Epithelial cell of esophagus (primary cell): ENCODE data around the gene BABAM2.

ENCODE experiments used
- DNase-seq: peaks from one replicate; pipeline ENCODE4 v3.0.0; 2010; ENCODE audit warnings: low read depth
- H3K4me3 ChIP-seq: 2 replicates; pipeline ENCODE4 v1.5.1; 2011; ENCODE audit warnings: mild to moderate bottlenecking, low read length, control low read depth
- TF ChIP-seq, protein P1 (sequence below): IDR thresholded peaks from 2 replicates; pipeline ENCODE4 v1.5.1; 2011; ENCODE audit warnings: low read depth, mild to moderate bottlenecking, low read length, control low read depth, inconsistent platforms; ENCODE audit not compliant: insufficient read depth; ENCODE audit errors: missing control alignments

Gene BABAM2

DNA sequence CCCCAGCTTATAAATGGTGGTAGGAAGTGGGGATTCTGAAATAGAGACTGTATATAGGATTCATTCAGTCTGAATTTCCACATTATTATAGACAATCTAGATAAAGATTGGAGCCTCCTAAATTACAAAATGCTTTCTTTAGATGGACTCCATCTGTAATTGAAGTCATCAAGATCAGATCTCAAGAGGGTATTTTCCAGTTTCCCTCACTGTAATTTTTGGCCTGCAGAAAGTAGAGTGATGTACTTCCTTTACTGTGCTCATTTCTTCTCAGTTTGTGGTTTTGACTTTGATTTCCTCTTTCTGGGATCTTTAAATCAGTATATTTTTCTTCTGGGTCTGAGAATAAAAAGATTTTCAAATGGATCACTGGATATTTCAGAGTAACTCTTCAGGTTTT, 7.2 kb downstream of the BABAM2 start:
- DNase-seq: no peak
- TF ChIP-seq, protein P1, sequence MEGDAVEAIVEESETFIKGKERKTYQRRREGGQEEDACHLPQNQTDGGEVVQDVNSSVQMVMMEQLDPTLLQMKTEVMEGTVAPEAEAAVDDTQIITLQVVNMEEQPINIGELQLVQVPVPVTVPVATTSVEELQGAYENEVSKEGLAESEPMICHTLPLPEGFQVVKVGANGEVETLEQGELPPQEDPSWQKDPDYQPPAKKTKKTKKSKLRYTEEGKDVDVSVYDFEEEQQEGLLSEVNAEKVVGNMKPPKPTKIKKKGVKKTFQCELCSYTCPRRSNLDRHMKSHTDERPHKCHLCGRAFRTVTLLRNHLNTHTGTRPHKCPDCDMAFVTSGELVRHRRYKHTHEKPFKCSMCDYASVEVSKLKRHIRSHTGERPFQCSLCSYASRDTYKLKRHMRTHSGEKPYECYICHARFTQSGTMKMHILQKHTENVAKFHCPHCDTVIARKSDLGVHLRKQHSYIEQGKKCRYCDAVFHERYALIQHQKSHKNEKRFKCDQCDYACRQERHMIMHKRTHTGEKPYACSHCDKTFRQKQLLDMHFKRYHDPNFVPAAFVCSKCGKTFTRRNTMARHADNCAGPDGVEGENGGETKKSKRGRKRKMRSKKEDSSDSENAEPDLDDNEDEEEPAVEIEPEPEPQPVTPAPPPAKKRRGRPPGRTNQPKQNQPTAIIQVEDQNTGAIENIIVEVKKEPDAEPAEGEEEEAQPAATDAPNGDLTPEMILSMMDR: no peak
- no peak overlapping the region for H3K4me3 ChIP-seq

DNA sequence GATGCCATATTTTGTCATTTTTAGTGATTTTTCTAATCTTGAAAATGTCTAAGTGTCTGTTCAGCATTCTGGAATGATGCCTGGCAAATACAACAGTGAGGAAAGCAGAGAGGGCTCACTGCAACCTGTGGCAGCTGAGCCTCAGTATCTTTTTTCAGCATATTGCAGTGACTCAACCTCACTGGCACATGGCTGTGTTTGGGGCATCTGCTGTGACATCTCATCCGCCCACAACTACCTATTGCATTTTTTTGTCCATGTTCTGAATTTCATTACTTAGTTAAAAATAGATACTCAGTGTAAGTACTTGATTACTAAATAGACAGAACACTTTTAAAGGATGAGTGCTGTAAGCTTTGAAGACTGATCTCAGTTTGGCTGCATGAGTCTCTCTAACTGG, 10.7 kb downstream of the BABAM2 start:
- H3K4me3 ChIP-seq: no peak overlapping the region
- TF ChIP-seq, protein P1: no peak
- no peak for DNase-seq

DNA sequence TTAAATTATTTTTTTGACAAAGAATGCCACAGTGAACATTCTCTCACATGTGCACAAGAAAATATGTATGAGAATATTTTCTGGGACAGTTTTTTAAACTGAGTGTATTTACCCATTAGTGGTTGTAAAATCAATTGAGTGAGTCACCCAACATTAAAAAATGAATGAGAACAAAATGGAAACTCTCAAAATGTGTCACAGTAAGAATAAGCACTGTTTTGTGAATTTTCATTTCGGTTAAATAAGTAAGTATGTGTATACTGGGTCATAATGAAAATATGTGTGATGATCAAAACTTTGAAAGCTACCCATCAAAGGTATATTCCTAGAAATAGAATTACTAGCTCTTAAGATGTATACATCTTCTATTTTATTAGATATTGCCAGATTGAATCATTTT, 11.6 kb downstream of the BABAM2 start:
- DNase-seq: no peak
- H3K4me3 ChIP-seq: no peak overlapping the region
- TF ChIP-seq, protein P1: no peak

DNA sequence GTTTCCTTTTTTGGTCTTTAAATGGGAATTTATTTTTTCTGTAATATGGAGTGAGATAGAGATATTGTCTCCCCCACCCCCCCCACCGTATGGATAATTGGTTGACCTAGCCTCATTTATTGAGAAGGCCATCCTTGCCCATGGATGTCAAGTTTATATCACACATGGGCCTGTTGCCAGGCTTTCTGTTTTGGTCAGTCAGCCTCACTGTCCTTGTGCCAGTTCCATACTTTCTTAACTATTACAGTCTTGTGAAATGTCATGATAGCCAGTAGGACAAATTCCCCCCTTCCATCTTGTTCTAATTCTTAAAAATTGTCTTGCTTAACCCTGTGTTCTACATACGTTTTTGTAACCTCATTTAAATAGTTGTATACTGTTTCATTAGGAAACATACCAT, 12.5 kb downstream of the BABAM2 start:
- TF ChIP-seq, protein P1: no peak
- H3K4me3 ChIP-seq: no peak overlapping the region
- no peak for DNase-seq

DNA sequence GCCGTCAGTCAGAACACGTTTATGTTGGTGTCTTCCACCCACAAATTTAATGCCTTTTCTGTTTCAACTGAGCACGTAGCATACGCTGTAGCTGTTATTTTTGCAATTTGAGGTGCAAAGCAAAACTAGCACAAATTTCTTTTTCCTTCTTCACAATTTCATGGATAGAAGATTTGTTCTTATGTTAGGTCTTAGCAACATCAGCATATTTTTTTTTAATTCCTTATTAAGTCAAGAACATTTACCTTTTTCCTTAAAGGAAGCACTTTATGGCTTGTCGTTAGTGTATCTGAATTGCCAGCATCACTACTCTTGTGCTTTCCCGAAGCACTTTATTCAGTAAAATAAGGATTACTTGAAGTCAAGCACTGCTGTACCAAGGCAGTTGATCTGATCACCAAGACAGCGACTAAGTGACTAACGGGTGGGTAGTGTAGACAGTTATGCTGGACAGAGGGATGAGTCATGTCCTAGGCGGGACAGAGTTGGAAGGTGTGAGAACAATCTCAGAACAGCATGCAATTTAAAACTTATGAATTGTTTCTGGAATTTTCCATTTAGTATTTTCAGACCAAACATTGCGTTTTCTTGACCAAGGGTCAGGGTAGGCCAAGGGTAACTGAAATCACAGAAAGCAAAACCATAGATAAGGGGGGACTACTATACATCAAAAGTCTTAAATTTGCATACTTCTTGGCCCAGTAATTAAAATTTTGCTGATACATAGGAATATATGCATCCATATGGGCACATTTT, 13.3 kb downstream of the BABAM2 start:
- DNase-seq: peak; percentile 81
- no peak overlapping the region for H3K4me3 ChIP-seq
- TF ChIP-seq, protein P1: no peak

DNA sequence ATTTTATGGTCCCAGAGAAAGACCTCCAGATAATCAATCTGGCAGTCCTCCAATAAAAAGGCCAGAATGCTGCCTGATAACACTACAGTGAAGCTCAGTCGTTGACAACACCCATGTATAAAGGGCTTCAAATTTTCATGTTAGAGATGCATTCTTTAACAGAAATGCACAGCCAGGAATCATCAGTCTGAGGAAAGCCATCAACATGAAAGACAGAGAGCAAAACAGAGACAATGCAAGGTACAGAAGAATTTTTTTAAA, 13.8 kb downstream of the BABAM2 start:
- no peak overlapping the region for H3K4me3 ChIP-seq
- no peak for DNase-seq
- TF ChIP-seq, protein P1: no peak

DNA sequence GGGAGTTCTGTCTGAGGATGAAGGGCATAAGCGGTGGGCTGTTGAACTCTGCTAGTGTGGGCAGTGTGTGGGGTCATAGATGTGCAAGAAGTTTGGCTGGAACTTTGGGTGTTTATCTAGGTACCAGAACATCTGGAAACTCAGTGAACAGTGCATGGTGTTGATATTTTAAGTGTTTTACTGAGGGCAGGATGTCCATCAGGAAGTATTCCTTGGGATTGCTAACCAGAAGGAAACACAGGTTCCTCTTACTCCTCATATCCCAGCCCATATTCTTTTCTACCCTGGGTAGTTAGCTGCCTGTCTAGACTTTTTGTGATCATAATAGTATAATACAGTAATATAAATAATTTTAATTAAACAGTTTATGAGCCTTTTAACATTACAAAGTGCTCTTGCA, 15.5 kb downstream of the BABAM2 start:
- DNase-seq: no peak

More for the DNA sequence above, 15.5 kb downstream of the BABAM2 start:
- no peak overlapping the region for H3K4me3 ChIP-seq
- TF ChIP-seq, protein P1: no peak
